HEK293T (cell line): ENCODE data around the gene PKLR.

Experiments
- BHLHE40 ChIP-seq: fragments of 450-650 bp; IDR thresholded peaks from 2 replicates; pipeline ENCODE4 v1.6.1; 2016; ENCODE audit warnings: mild to moderate bottlenecking, moderate library complexity, borderline replicate concordance
- ELF4 ChIP-seq: fragments of 450-650 bp; IDR thresholded peaks from 2 replicates; pipeline ENCODE4 v1.6.1; 2017; ENCODE audit warnings: antibody characterized with exemption
- FOXK2 ChIP-seq: fragments of 450-650 bp; IDR thresholded peaks from 2 replicates; pipeline ENCODE4 v1.6.1; 2016; ENCODE audit warnings: mild to moderate bottlenecking
- HDGF ChIP-seq: fragments of 450-650 bp; IDR thresholded peaks from 2 replicates; pipeline ENCODE4 v1.6.1; 2017; ENCODE audit warnings: antibody characterized with exemption, borderline replicate concordance
- L3MBTL2 ChIP-seq: fragments of 450-650 bp; conservative IDR thresholded peaks from 2 replicates; pipeline ENCODE4 v1.6.1; 2016; ENCODE audit warnings: mild to moderate bottlenecking
- LEF1 ChIP-seq: fragments of 450-650 bp; IDR thresholded peaks from 2 replicates; pipeline ENCODE4 v1.6.1; 2017; ENCODE audit warnings: mild to moderate bottlenecking, borderline replicate concordance
- NFRKB ChIP-seq: fragments of 450-650 bp; IDR thresholded peaks from 2 replicates; pipeline ENCODE4 v1.6.1; 2016; ENCODE audit warnings: mild to moderate bottlenecking, moderate library complexity
- SP1 ChIP-seq: fragments of 450-650 bp; IDR thresholded peaks from 2 replicates; pipeline ENCODE4 v1.6.1; 2017
- SUZ12 ChIP-seq: fragments of 450-650 bp; IDR thresholded peaks from 2 replicates; pipeline ENCODE4 v1.6.1; 2016; ENCODE audit warnings: mild to moderate bottlenecking
- ZNF384 ChIP-seq: fragments of 450-650 bp; IDR thresholded peaks from 2 replicates; pipeline ENCODE4 v1.6.1; 2016
- TF ChIP-seq, protein P1 (sequence below): fragments of 450-650 bp; IDR thresholded peaks from 2 replicates; pipeline ENCODE4 v1.6.1; 2016

DNA sequence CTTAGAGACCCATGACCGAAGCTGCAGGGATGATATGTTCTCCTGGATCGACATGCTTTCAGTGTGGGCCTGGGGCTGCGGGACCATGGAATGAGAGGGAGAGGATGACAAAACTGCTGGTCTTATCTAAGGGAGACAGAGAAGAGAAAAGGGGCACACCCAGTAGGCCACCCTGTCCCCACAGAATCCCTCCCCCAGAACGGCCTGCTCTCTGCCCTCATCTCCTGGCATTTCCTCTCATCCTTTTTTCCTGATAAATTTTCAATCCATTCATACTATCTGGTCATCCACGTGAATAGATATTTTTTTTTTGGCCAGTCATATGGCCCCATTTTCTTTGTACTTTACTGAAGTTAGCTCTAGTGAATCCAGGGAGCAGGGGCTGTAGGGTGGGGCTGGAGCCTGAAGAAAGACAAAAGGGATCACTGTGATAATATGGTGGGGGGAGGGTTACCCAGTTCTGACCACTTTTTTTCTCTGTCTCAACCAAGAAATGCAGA is at the start of gene PKLR:
- no peak for TF ChIP-seq SP1
- TF ChIP-seq, protein P1, sequence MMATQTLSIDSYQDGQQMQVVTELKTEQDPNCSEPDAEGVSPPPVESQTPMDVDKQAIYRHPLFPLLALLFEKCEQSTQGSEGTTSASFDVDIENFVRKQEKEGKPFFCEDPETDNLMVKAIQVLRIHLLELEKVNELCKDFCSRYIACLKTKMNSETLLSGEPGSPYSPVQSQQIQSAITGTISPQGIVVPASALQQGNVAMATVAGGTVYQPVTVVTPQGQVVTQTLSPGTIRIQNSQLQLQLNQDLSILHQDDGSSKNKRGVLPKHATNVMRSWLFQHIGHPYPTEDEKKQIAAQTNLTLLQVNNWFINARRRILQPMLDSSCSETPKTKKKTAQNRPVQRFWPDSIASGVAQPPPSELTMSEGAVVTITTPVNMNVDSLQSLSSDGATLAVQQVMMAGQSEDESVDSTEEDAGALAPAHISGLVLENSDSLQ, result no peak
- no peak for TF ChIP-seq ELF4
- no peak for TF ChIP-seq HDGF
- no peak for TF ChIP-seq ZNF384
- TF ChIP-seq BHLHE40, result no peak
- TF ChIP-seq NFRKB, result no peak
- no peak for TF ChIP-seq SUZ12
- no peak for TF ChIP-seq LEF1
- TF ChIP-seq FOXK2, result no peak
- no peak for TF ChIP-seq L3MBTL2
